Kidney (tissue), 14 donors: Measurements from ENCODE around the gene FAM222B. TPM values are rescaled to one million over a fixed set of nuclear protein-coding genes. Genes with fewer than 3 reads are reported as not detected.

Source experiments
- DNase-seq, 5 donors: peaks; one replicate each; pipeline ENCODE4 v3.0.0-alpha.2; 2013 to 2020
- FAIRE-seq: peaks from 2 replicates; lab custom pipeline; 2012; peaks lifted over from hg19 to GRCh38; lab: Jason Lieb, UNC
- H3K27ac ChIP-seq, 2 donors: one replicate each; pipeline ENCODE4 v1.7.0; 2013; ENCODE audit warnings: low read depth in 2 of 2, low read length in 2 of 2, inconsistent platforms in 1 of 2
- H3K27me3 ChIP-seq: one replicate; pipeline ENCODE4 v1.7.1; 2013; ENCODE audit warnings: low read length, inconsistent platforms; ENCODE audit not compliant: control insufficient read depth, insufficient read depth
- H3K36me3 ChIP-seq, 3 donors: one replicate each; pipeline versions ENCODE4 v1.7.0 to v1.7.1; 2013; ENCODE audit warnings: low read length in 3 of 3, control low read depth in 1 of 3, inconsistent platforms in 1 of 3; ENCODE audit not compliant: insufficient read depth in 3 of 3, control insufficient read depth in 2 of 3
- H3K4me1 ChIP-seq, 3 donors: one replicate each; pipeline versions ENCODE4 v1.7.0 to v1.7.1; 2013; ENCODE audit warnings: low read length in 3 of 3, inconsistent platforms in 1 of 3, low read depth in 1 of 3; ENCODE audit not compliant: control insufficient read depth in 2 of 3, insufficient read depth in 2 of 3
- H3K4me3 ChIP-seq, 3 donors: one replicate each; pipeline versions ENCODE4 v1.7.0 to v1.8.1; 2013; ENCODE audit warnings: low read length in 3 of 3, control low read depth in 1 of 3, inconsistent platforms in 1 of 3
- H3K9ac ChIP-seq, 3 donors: one replicate each; pipeline versions ENCODE4 v1.7.0 to v1.7.1; 2013; ENCODE audit warnings: low read length in 3 of 3, control low read depth in 1 of 3, inconsistent platforms in 1 of 3
- H3K9me3 ChIP-seq, 3 donors: one replicate each; pipeline versions ENCODE4 v1.7.0 to v1.7.1; 2013; ENCODE audit warnings: low read length in 3 of 3, control low read depth in 1 of 3, inconsistent platforms in 1 of 3; ENCODE audit not compliant: control insufficient read depth in 2 of 3, insufficient read depth in 1 of 3
- intact Hi-C: fragments of 100-400 bp; cut with DNase I; formaldehyde crosslinking; loops from one replicate; pipeline ENCODE4 v1.11.1; 2022
- polyA plus RNA-seq: library from polyadenylated mRNA; stranded (reverse); fragments of 350-450 nt; fragmentation: Illumina TruSeq; extraction: RNeasy Lipid Tissue Mini Kit (QIAGEN cat#74804); gene quantifications from one replicate; pipeline ENCODE4 v1.2.3, GENCODE V29; 2014; ENCODE audit warnings: low read depth, low replicate concordance; ENCODE audit not compliant: insufficient read depth
- total RNA-seq: library from RNA; stranded (reverse); fragmentation: NEBNext Ultra II Directional; extraction: Animal tissue kit (Norgen Biotek cat#: 25700); gene quantifications from one replicate; pipeline ENCODE4 v1.2.1, GENCODE V29; 2021
- TF ChIP-seq, protein P1 (sequence below): IDR thresholded peaks from 3 replicates; pipeline ENCODE4 v1.5.1; 2012; ENCODE audit warnings: mild to moderate bottlenecking, moderate library complexity, borderline replicate concordance; ENCODE audit not compliant: insufficient read depth; ENCODE audit errors: extremely low read depth
- donor health status: control.
- donor health status: control.
- donor health status: control.
- donor health status: control.
- donor health status: control.
- donor health status: DM: yes; HTN: yes; CAD: no.
- donor health status: Normal renal cell carcinoma (clear cell type).

Gene FAM222B
- total and polyA plus RNA-seq, 2 donors from 2014 or later = 13.0 to 31.0 TPM

DNA sequence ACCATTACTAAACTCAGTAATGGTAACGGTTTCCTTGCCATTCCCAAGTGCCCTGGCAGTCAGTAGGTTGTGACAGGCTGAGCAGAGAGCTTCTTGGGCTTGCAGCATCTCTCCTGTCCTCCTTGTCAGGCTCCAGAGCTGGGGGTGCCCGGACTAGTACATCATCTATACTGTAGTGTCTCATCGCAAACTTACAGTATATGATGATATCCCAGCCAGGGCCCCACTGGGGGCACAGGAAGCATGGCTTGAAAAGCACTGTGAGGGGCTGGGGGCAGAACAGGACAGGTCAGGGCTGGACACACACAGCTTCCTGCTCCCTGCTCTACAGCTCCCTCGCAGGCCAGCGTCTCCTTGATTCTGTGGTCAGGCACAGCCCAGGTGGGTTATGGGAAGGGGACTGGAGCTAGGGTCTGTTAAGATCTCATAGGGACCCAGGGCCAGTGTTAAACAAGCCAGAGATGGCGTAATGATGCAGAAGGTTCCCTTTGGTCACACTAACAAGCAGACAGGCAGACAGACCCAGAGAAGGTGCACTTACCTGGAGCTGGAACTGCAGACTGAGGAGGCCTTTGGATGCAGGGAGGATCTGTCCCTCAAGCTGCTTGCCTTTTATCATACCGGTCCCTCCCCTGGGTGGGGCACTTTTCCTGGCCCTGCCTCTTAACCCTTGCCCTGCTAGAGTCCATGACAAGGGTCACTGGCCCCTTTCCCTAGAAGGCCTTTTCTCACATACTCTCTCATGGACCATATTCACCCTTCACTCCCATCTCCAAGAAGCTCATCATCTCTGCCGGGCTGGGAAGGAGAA is 19.0 kb upstream of the FAM222B start:
- H3K27ac ChIP-seq = no peak overlapping the region
- H3K27me3 ChIP-seq = no peaks in the 10 kb centered on the region
- no peak overlapping the region for H3K9ac ChIP-seq
- H3K4me1 ChIP-seq = no peaks in the 10 kb centered on the region
- peaks cover 7 to 22% (median 19%) of the 10 kb centered on the region in 3 donors for H3K36me3 ChIP-seq
- DNase-seq (no peak), FAIRE-seq (no peak)
- H3K9me3 ChIP-seq = no peaks in the 10 kb centered on the region
- TF ChIP-seq, protein P1, sequence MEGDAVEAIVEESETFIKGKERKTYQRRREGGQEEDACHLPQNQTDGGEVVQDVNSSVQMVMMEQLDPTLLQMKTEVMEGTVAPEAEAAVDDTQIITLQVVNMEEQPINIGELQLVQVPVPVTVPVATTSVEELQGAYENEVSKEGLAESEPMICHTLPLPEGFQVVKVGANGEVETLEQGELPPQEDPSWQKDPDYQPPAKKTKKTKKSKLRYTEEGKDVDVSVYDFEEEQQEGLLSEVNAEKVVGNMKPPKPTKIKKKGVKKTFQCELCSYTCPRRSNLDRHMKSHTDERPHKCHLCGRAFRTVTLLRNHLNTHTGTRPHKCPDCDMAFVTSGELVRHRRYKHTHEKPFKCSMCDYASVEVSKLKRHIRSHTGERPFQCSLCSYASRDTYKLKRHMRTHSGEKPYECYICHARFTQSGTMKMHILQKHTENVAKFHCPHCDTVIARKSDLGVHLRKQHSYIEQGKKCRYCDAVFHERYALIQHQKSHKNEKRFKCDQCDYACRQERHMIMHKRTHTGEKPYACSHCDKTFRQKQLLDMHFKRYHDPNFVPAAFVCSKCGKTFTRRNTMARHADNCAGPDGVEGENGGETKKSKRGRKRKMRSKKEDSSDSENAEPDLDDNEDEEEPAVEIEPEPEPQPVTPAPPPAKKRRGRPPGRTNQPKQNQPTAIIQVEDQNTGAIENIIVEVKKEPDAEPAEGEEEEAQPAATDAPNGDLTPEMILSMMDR = no peak
- no peak overlapping the region for H3K4me3 ChIP-seq
- intact Hi-C loops = no loop called here

DNA sequence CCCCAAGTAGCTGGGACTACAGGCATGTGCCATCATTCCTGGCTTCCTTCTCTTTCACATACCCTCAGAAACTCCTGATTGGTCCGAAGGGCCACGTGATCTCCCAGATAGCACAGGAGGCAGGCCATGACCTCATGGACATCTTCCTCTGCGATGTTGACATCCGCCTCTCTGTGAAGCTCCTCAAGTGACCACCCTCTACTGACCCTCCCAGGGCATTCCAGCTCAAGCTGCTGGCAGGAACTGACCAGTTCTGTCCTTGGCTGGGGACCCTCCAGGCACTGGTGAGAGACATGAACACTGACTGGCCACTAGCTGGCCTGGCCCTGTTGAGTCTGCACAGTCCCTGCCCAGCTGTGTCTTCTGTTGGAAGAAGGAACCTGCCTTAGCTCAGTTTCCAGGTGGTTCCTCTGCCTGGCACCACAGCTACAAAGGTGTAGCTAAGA is 17.8 kb upstream of the FAM222B start:
- no peak for FAIRE-seq
- intact Hi-C loops = no loop called here

DNA sequence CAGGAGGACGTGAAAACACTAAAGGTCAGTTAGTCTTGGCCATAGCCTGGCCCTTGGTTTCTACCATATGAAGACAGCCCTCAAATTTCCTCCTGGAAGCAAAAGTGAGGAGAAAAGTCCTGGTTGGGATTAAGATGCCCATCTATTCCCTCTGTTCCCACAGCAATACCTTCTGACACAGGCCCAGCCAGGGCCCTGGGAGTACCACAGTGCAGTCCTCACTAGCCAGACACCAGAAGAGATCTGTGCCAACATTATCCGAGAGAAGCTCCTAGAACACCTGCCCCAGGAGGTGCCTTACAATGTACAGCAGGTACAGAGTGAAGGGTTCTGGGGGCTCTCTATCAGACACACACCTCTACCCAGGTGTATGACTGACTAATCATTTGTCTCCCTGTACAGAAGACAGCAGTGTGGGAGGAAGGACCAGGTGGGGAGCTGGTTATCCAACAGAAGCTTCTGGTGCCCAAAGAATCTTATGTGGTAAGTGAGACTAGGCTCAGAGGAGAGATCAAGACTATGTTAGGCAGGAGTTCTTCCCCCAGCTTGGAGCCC is 16.3 kb upstream of the FAM222B start:
- Histone ChIP-seq H3K9me3 (no peaks in the 10 kb centered on the region), H3K4me3 (no peak overlapping the region), H3K9ac (no peak overlapping the region), H3K4me1 (peaks cover 0 to 9% (median 5%) of the 10 kb centered on the region in 3 donors), H3K27ac (no peak overlapping the region), H3K27me3 (no peaks in the 10 kb centered on the region), H3K36me3 (peaks cover 7 to 25% (median 19%) of the 10 kb centered on the region in 3 donors)
- FAIRE-seq (no peak), DNase-seq (no peak)
- intact Hi-C loops = no loop called here
- TF ChIP-seq, protein P1 = no peak

More for the DNA sequence above, 17.8 kb upstream of the FAM222B start:
- Histone ChIP-seq H3K36me3 (peaks cover 7 to 25% (median 19%) of the 10 kb centered on the region in 3 donors), H3K4me3 (no peak overlapping the region), H3K9ac (no peak overlapping the region), H3K27ac (no peak overlapping the region), H3K4me1 (peaks cover 0 to 4% (median 4%) of the 10 kb centered on the region in 3 donors), H3K27me3 (no peaks in the 10 kb centered on the region), H3K9me3 (no peaks in the 10 kb centered on the region)
- no peak for DNase-seq
- TF ChIP-seq, protein P1 = no peak
